Adrenal gland (tissue), 5 donors: ENCODE measurements around the gene ASTN1.

Experiments used
- CTCF ChIP-seq, 6 experiments: fragments of 450-650 bp in 4 of 6; fragments of 200-600 bp in 2 of 6; sonication (generic) in 1 of 6; IDR thresholded peaks; 1 replicate in 5 of 6; 2 replicates in 1 of 6; pipeline versions ENCODE4 v1.5.1 to v1.8.0; 2016 to 2021; ENCODE audit warnings: antibody characterized with exemption in 6 of 6, mild to moderate bottlenecking in 2 of 6, moderate library complexity in 1 of 6
- POLR2A ChIP-seq, 2 donors: fragments of 450-650 bp; IDR thresholded peaks; one replicate each; pipeline ENCODE4 v1.6.1; 2017; ENCODE audit warnings: antibody characterized with exemption in 2 of 2, mild to moderate bottlenecking in 2 of 2, moderate library complexity in 1 of 2
- donor health status: DM: no; HTN: no; CAD: no.

GRCh38 chr1:176931526-176931925 lies 233.0 kb downstream of the ASTN1 start:
- TF ChIP-seq CTCF (IDR thresholded peaks at IDR 0.05): no peak
- no peak for TF ChIP-seq POLR2A (IDR thresholded peaks at IDR 0.05)
